Lung (tissue), 12 donors: Measurements from ENCODE around the gene LRRTM4. TPM values are rescaled to one million over a fixed set of nuclear protein-coding genes. Genes with fewer than 3 reads are reported as not detected.

ENCODE experiments used
- ATAC-seq: fragments of 200-7000 bp; cut with Tn5 transposase; one replicate; pipeline ENCODE4 v1.9.1; 2020; ENCODE audit warnings: moderate number of reproducible peaks; ENCODE audit not compliant: insufficient read depth, low FRiP score
- DNase-seq, 3 donors: peaks; one replicate each; pipeline ENCODE4 v3.0.0-alpha.2; 2013 to 2017
- H3K27ac ChIP-seq, 2 donors: one replicate each; pipeline ENCODE4 v1.5.1; 2013; ENCODE audit warnings: mild to moderate bottlenecking in 2 of 2, moderate library complexity in 2 of 2, control low read depth in 1 of 2, inconsistent platforms in 1 of 2, low read depth in 1 of 2, low read length in 1 of 2
- H3K27me3 ChIP-seq, 3 donors: one replicate each; pipeline ENCODE4 v1.5.1; 2013; ENCODE audit warnings: low read length in 2 of 3; ENCODE audit not compliant: control insufficient read depth in 3 of 3, insufficient read depth in 3 of 3
- H3K36me3 ChIP-seq, 4 donors: one replicate each; pipeline ENCODE4 v1.5.1; 2013; ENCODE audit warnings: low read length in 4 of 4, mild to moderate bottlenecking in 1 of 4, moderate library complexity in 1 of 4; ENCODE audit not compliant: control insufficient read depth in 4 of 4, insufficient read depth in 4 of 4
- H3K4me1 ChIP-seq, 5 donors: one replicate each; pipeline ENCODE4 v1.5.1; 2013; ENCODE audit warnings: low read length in 5 of 5, mild to moderate bottlenecking in 2 of 5, moderate library complexity in 1 of 5; ENCODE audit not compliant: control insufficient read depth in 5 of 5, insufficient read depth in 5 of 5
- H3K4me3 ChIP-seq: one replicate; pipeline ENCODE4 v1.5.1; 2013; ENCODE audit warnings: mild to moderate bottlenecking, control low read depth, moderate library complexity
- H3K9ac ChIP-seq, 2 donors: one replicate each; pipeline ENCODE4 v1.5.1; 2013; ENCODE audit warnings: low read length in 2 of 2, control low read depth in 1 of 2; ENCODE audit not compliant: insufficient read depth in 1 of 2
- H3K9me3 ChIP-seq, 4 donors: one replicate each; pipeline ENCODE4 v1.5.1; 2013; ENCODE audit warnings: low read length in 3 of 4, mild to moderate bottlenecking in 1 of 4, moderate library complexity in 1 of 4; ENCODE audit not compliant: control insufficient read depth in 4 of 4, insufficient read depth in 3 of 4
- WGBS, 2 donors: extraction: QIAGEN DNeasy Blood & Tissue Kit; methylation state at CpG; one replicate each; pipeline ENCODE4 v1.1.7; 2013; 5-methylcytosine and 5-hydroxymethylcytosine counted together
- polyA plus RNA-seq, 2 donors: library from polyadenylated mRNA; stranded (reverse); fragments of 200-250 nt; gene quantifications; one replicate each; pipeline ENCODE4 v1.2.1, GENCODE V29; 2013
- total RNA-seq, 2 donors: library from RNA; depleted of rRNA in 1 of 2; stranded (reverse); fragments of >200 nt in 1 of 2; gene quantifications; one replicate each; pipeline ENCODE4 v1.2.1, GENCODE V29; 2014 to 2021
- TF ChIP-seq, protein P1 (sequence below): IDR thresholded peaks from 2 replicates; pipeline ENCODE4 v1.5.1; 2012; ENCODE audit warnings: mild to moderate bottlenecking; ENCODE audit errors: control extremely low read depth, extremely low read depth
- donor health status: control.
- donor health status: control.
- donor health status: Bipolar disorder and iron deficiency.
- donor health status: healthy.
- donor health status: DM: yes; HTN: yes; CAD: no.

The LRRTM4 gene
- total and polyA plus RNA-seq, 4 donors: 0.08 to 9.2 (median 1.2) TPM; not detected in 1

DNA sequence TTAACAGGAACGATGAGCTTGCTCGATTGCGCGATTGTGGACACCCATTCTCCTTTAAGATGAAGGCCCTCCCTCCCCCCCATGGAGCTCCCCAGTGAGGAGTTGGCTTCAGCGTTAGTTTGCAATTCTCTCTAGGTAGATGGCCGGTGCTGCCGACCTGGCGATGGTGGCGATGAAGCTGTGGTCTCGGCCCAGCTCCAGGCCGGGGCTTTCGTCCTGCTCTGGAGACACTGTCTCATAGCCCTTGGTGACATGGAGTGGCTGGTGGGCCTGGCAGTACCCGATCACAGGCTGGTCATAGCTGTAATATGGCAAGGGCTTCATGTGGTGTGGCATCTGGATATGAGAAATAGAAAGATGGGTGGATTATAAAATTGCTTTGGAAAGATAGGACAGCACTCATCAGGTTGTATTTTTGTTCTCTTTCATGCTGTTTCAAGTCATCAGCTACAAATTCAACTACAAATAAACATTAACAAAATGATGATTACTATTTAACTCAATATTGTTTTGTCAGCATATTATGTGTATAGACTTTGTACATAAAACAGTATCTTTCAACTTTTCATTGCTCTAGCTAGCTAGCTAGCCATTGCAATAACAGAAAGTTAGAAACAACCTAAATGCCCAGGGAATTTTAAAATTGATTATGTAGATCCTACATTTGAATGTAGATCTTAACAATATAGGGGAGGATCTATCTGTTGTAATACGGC lies 773.4 kb downstream of the LRRTM4 start:
- H3K36me3 ChIP-seq: no peaks in the 10 kb centered on the region
- ATAC-seq (no peak), DNase-seq (no peak)
- no peak overlapping the region for H3K4me3 ChIP-seq
- H3K27ac ChIP-seq: no peak overlapping the region
- TF ChIP-seq, protein P1, sequence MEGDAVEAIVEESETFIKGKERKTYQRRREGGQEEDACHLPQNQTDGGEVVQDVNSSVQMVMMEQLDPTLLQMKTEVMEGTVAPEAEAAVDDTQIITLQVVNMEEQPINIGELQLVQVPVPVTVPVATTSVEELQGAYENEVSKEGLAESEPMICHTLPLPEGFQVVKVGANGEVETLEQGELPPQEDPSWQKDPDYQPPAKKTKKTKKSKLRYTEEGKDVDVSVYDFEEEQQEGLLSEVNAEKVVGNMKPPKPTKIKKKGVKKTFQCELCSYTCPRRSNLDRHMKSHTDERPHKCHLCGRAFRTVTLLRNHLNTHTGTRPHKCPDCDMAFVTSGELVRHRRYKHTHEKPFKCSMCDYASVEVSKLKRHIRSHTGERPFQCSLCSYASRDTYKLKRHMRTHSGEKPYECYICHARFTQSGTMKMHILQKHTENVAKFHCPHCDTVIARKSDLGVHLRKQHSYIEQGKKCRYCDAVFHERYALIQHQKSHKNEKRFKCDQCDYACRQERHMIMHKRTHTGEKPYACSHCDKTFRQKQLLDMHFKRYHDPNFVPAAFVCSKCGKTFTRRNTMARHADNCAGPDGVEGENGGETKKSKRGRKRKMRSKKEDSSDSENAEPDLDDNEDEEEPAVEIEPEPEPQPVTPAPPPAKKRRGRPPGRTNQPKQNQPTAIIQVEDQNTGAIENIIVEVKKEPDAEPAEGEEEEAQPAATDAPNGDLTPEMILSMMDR: no peak
- H3K9ac ChIP-seq: no peak overlapping the region
- H3K27me3 ChIP-seq: no peaks in the 10 kb centered on the region
- H3K4me1 ChIP-seq: peaks cover 0 to 5% (median 0%) of the 10 kb centered on the region in 5 donors
- 84 to 90% methylated on average over 14 of the region's 14 CpGs for WGBS, 2 donors
- no peaks in the 10 kb centered on the region for H3K9me3 ChIP-seq

DNA sequence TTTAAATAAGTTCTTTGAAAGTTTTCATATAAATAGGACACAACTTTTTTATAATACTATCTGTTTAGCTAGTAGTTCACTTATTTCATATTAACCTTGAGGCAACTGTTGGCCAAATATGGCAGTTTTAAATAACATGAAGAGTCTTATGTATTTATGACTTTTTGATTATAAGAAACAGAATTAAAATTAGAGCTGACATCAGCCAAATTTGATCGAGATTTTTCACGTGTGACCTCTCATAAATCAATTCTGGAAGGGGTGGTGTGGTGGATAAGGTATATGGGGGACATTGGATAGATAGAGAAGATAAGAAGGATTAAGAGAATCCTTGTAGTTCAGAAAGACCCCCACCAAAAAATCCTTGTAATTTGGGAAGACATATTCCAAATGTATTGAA lies 776.6 kb downstream of the LRRTM4 start:
- no peak overlapping the region for H3K9ac ChIP-seq
- TF ChIP-seq, protein P1: no peak
- H3K27ac ChIP-seq: no peak overlapping the region
- no peak overlapping the region for H3K4me3 ChIP-seq
- H3K4me1 ChIP-seq: no peaks in the 10 kb centered on the region
- no peaks in the 10 kb centered on the region for H3K9me3 ChIP-seq
- ATAC-seq (no peak), DNase-seq (no peak)
- 85 to 89% methylated on average over 2 of the region's 2 CpGs for WGBS, 2 donors
- H3K27me3 ChIP-seq: no peaks in the 10 kb centered on the region
- H3K36me3 ChIP-seq: no peaks in the 10 kb centered on the region

DNA sequence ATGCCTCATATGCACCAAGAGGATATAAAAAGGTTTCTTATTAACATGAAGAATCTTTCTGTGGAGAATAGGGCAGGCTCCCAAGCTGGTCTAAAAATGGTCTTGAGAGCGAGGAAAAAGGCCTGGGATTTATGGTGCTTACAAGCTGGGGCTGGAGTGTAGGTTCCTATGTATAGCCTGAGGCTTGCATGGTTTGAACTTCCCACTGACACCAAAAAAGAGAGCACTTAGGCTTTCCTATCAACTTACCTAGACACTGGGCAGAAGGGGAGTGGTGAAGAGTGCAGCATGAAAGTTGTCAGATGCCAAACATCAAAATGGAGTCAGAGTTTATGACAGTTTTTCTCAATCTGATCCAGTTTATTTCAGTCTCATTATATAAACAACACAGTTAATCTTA lies 784.6 kb downstream of the LRRTM4 start:
- Histone ChIP-seq H3K36me3 (no peaks in the 10 kb centered on the region), H3K9me3 (no peaks in the 10 kb centered on the region), H3K27ac (no peak overlapping the region), H3K9ac (no peak overlapping the region), H3K4me1 (peaks cover 0 to 4% (median 0%) of the 10 kb centered on the region in 5 donors), H3K4me3 (no peak overlapping the region), H3K27me3 (no peaks in the 10 kb centered on the region)
- 59 to 76% methylated on average over 1 of the region's 1 CpG for WGBS, 2 donors
- TF ChIP-seq, protein P1: no peak
- ATAC-seq: no peak
- no peak for DNase-seq

DNA sequence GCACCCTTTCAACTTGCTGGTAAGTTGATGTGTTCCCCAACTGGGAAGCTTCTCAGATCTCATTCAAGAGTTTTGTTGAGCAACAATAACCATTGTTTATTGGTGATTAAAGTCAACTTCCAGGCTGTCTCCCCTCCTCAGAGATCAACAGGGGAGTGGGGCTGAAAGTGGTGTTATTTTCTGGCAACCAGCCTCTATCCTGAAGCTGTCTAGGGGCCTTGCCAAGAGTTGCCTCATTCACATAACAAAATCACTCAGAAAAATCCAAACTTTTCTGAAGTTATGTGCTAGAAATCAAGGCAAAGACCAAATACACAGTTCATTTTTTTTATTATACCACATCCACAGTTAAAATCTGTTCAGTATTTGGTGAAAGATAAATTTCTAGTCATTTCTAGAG lies 788.4 kb downstream of the LRRTM4 start:
- Histone ChIP-seq H3K4me1 (peaks cover 0 to 6% (median 0%) of the 10 kb centered on the region in 5 donors), H3K4me3 (no peak overlapping the region), H3K36me3 (no peaks in the 10 kb centered on the region), H3K27ac (no peak overlapping the region), H3K9me3 (no peaks in the 10 kb centered on the region), H3K9ac (no peak overlapping the region), H3K27me3 (no peaks in the 10 kb centered on the region)
- ATAC-seq: no peak
- DNase-seq: peak; percentile 30 to 78 (median 69)
- TF ChIP-seq, protein P1: no peak
